LNCaP clone FGC (cell line): ENCODE data around the gene RNASE11.

Experiments used
- DNase-seq: peaks from one replicate; pipeline ENCODE4 v3.0.0-alpha.2; 2011; ENCODE audit warnings: low read depth
- H3K4me3 ChIP-seq: 2 replicates; pipeline ENCODE4 v1.5.1; 2011; ENCODE audit warnings: mild to moderate bottlenecking, low read depth, low read length, control low read depth
- TF ChIP-seq, protein P1 (sequence below): IDR thresholded peaks from 2 replicates; pipeline ENCODE4 v1.5.1; 2012; ENCODE audit warnings: mild to moderate bottlenecking; ENCODE audit not compliant: control insufficient read depth, insufficient read depth; ENCODE audit errors: extremely low read depth

The RNASE11 gene

DNA sequence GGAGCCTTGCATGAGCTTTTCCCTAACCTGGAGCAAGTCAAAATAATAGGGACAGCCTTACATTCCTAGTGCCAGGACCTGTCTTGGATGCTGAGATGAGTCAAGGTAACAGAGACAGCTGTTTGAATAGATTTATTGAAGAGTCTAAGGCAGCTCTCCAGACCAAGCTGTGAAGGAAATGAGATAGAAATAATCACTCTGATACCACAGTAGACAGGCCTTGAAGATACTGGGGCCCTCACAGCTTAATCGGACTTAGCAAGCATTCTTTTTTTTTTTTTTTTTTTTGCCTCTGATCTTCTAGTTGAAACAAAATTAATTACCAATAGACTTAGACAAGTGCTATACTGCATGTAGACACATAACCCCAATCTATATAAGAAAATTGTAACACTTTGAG is 23.8 kb downstream of the RNASE11 start:
- TF ChIP-seq, protein P1, sequence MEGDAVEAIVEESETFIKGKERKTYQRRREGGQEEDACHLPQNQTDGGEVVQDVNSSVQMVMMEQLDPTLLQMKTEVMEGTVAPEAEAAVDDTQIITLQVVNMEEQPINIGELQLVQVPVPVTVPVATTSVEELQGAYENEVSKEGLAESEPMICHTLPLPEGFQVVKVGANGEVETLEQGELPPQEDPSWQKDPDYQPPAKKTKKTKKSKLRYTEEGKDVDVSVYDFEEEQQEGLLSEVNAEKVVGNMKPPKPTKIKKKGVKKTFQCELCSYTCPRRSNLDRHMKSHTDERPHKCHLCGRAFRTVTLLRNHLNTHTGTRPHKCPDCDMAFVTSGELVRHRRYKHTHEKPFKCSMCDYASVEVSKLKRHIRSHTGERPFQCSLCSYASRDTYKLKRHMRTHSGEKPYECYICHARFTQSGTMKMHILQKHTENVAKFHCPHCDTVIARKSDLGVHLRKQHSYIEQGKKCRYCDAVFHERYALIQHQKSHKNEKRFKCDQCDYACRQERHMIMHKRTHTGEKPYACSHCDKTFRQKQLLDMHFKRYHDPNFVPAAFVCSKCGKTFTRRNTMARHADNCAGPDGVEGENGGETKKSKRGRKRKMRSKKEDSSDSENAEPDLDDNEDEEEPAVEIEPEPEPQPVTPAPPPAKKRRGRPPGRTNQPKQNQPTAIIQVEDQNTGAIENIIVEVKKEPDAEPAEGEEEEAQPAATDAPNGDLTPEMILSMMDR, result no peak
- no peak for DNase-seq
- no peak overlapping the region for H3K4me3 ChIP-seq

DNA sequence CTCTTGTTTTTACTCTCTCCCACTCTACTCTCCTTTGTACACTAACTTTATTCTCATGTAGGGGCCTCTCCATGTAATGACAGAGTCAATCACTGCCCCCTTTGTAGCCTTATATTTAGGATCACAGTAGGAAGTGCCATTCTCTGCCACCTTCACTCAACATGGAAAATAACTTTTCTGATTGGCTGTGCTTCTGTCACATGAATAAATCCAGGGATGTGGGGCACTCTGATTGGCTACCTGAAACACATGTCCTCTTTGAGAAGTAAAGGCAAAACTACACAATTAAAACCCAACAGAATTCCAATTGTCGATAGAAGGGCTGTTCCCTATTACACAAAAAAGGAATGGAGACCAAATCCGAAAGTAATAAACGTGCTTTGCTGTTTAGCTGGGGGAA is 26.8 kb downstream of the RNASE11 start, which contains the start of gene RNASE9:
TSS of gene RNASE9 (minus strand) at position 87 of the 400 bp plus-strand sequence.
- no peak for DNase-seq
- no peak within 1 kb of the TSS for H3K4me3 ChIP-seq
- TF ChIP-seq, protein P1, result no peak

DNA sequence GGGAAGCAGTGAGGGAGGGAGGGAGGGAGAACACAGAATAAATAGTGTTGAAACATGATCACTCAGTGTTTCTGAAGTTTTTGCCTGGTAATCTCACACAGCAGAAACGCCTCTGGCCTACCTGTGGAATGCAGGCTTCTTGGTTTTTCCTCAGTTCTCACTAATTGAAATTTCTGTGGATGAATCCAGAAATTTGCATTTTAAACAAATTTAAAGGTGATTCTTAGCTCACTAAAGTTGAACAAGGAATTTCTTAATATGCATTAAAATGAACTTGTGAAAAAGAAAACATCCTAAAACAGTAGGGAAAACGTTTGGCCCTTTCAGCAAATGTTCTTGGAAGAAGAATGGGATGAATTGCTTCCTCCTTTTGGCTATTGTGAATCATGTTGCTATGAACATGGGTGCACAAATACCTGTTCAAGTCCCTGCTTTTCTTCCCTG is 28.3 kb downstream of the RNASE11 start:
- DNase-seq, result no peak
- TF ChIP-seq, protein P1, result no peak
- no peak overlapping the region for H3K4me3 ChIP-seq

DNA sequence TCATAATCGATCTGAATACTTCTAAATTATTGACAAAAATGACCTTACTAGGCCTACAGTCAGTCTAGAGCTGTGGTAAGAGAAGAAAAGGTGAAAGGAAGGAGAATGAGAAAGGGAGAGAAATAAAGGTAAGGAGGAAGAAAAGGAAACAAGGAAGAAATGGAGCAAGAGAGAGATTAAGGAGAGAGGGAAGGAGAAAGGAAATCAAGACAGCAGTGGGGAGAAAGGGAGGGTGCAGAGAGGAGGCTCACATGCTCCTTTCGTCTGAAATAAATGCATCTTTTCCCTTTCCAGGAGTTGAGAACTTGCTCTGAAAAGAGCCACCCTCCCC is 30.6 kb downstream of the RNASE11 start:
- no peak overlapping the region for H3K4me3 ChIP-seq
- no peak for DNase-seq
- TF ChIP-seq, protein P1, result no peak

DNA sequence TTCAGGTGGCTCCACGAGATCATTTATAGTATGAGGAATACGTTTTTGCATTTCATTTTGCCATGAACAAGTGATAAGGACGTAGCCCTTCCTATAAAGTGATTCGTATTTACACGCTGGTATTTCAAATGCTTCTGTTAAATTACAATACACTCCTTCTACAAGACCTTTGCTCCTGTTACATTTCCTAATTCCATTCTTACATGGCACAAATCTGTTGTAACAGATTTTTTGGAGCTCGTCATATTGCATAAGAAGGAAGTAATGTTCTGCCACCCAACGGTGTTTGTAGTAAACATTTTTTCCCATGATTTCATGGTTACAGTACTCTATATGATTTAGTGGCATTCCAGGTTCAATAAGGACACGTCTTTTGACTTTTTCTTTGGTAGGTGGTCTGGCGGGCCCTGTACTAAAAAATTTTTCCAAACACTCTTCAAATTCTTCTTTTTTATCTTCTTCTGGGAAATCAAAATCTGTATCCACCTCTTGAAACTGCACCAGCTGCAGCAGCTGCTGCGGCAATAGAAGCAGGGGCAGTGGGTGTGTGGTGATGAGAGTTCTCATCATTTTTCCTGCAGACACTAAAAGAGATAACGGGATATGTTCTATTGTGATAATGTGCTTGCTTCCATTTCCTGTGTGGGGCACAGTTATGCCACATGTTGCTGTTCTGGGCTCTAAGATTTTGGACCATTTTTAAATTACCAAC is 31.1 kb downstream of the RNASE11 start:
- TF ChIP-seq, protein P1, result no peak
- DNase-seq, result no peak

DNA sequence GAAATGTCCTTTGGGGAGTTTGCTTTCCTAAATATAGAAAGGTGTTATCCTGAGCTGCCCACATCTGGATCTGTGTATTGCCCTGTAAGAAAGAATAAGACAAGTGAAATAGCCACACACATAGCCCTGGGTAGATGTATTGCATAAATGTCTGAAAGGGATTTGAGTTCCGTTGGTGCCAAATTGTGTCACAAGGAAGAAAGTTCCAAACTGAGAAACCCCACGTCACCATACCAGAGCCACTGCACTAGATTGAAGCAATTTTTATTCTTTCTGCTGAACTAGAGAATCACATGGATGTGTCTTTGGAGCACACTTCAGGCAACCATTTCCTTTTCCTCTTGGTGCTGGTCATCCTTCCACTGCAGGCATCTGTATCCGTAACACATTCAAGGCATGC is 32.0 kb downstream of the RNASE11 start:
- no peak overlapping the region for H3K4me3 ChIP-seq
- DNase-seq, result no peak
- TF ChIP-seq, protein P1, result no peak

More for the DNA sequence above, 31.1 kb downstream of the RNASE11 start:
- H3K4me3 ChIP-seq, result no peak overlapping the region

DNA sequence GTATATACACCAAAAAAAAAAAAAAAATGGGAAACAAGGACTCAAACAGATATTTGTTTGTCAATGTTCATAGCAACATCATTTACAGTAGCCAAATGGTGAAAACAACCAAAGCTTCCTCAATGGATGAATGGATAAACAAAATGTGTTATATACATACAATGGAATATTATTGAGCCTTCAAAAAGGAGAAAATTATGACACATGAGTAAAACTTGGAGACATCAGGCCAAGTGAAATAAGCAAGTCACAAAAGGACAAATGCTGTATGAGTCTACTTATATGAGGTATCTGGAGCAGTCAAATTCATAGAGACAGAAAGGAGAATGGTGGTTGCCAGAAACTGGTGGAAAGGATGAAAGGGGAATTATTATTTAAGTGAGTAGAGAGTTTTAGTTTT is 34.8 kb downstream of the RNASE11 start:
- no peak overlapping the region for H3K4me3 ChIP-seq
- TF ChIP-seq, protein P1, result no peak
- DNase-seq, result no peak
